Activated CD4-positive, alpha-beta T cell treated with anti-CD3 and anti-CD28 coated beads for 4 hours (primary cell): ENCODE data around the gene OPN1LW.
A peak's percentile ranks its signal among the peaks of the same experiment; 100 is the strongest.
"Not testable (repeated sequence)": the region's sequence is repeated elsewhere in the genome, so short reads cannot be mapped to it uniquely, and the experiment has no call there.

Experiments used
- DNase-seq, 2 donors: peaks; one replicate each; pipeline ENCODE4 v3.0.0-alpha.2; 2020

The OPN1LW gene

DNA sequence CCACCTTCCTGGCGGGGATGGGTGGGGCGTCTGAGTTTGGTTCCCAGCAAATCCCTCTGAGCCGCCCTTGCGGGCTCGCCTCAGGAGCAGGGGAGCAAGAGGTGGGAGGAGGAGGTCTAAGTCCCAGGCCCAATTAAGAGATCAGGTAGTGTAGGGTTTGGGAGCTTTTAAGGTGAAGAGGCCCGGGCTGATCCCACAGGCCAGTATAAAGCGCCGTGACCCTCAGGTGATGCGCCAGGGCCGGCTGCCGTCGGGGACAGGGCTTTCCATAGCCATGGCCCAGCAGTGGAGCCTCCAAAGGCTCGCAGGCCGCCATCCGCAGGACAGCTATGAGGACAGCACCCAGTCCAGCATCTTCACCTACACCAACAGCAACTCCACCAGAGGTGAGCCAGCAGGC, at the start of gene OPN1LW:
Gene OPN1LW, plus strand, starts transcription at position 234 of the 400 bp plus-strand sequence. Its CDS starts 41 bp downstream, at position 275.
- DNase-seq, result not testable (repeated sequence)

DNA sequence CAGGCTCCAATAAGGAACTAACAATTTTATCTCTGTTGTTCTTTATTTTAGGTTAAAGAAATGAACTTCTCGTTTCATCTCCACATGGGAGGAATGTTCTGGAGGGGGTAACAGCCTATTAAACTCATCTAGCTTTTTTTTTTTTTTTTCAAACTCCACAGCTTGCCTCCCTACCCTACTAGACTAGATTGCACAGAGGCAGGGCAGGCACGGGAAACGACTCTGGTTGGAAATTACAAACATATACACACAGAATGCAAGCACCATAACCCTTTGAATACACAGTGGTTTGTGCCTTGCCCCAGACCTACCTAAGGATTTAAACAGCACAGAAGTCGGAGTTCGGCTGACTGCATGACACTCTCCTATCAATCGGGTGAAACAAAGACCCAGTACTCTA, 49.2 kb upstream of the OPN1LW start:
- no peak for DNase-seq

DNA sequence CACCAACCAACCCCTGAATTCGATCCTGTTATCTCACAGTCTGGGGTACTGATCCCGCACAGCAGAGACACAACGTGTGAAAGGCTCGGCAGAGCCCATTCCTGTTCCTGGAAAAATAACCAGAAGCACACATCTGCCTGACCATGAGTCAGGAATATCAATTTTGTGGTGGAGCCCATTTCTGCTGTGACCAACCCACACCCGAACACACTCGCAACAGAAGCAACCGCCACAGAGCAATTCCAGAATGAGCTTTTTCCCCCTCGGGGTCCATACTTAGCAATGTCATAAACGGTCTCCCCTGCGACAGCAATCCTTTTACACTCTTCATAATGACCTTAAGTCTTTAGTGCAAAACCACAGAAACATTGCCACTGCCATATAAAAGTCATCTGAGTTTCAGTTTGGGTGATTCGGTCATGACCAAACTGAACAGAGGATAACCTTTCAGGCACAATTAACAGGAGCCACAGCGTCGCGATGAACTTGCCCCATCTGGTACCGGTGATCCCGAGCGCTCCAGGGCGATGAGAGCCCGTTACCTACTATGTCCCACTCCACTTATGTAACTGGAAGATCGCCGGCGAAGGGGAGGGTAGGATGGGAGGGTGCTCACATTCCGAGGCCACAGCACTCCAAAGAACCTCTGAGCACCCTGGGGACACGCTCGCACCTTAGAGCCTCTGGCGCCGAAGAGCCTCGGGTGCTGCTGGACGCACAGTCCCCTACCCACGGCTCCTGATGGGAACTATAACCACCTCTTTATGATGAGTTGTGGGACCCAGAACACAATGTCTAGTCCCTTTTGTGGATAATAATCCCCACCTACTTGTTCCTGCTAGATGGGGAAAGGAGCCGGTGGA, 47.7 kb upstream of the OPN1LW start:
- DNase-seq, result peak in 1 of 2 donors; percentile 8

DNA sequence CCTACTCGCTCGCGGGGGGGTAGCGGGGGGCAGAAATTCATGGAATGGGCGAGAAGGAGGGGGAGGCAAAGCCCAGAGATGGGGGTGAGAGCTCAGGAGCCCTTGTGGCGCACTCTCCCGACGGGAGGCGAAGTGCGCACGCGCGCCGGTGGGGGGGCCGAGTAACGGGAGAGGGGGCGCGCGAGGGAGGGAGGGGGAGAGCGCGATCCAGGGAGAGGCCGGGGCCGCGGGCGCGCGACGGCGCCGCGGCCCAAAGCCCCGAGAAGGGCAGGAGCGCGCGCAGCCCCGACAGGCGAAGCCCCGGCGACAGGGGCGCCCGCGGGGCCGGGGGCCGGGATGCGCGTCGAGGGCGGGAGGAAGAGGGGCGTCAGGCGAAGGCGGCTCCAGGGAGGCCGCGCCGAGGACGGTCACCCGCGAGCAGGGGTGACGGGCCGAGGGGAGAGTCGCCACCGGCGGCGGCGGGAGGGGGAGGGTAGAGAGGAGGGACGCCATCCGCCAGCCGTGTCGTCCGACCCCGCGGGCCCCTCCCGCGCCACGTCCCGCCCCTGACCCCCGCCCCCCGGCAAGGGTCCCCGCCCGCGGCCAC, 46.9 kb upstream of the OPN1LW start:
- DNase-seq, result peak; percentile 68 to 73

DNA sequence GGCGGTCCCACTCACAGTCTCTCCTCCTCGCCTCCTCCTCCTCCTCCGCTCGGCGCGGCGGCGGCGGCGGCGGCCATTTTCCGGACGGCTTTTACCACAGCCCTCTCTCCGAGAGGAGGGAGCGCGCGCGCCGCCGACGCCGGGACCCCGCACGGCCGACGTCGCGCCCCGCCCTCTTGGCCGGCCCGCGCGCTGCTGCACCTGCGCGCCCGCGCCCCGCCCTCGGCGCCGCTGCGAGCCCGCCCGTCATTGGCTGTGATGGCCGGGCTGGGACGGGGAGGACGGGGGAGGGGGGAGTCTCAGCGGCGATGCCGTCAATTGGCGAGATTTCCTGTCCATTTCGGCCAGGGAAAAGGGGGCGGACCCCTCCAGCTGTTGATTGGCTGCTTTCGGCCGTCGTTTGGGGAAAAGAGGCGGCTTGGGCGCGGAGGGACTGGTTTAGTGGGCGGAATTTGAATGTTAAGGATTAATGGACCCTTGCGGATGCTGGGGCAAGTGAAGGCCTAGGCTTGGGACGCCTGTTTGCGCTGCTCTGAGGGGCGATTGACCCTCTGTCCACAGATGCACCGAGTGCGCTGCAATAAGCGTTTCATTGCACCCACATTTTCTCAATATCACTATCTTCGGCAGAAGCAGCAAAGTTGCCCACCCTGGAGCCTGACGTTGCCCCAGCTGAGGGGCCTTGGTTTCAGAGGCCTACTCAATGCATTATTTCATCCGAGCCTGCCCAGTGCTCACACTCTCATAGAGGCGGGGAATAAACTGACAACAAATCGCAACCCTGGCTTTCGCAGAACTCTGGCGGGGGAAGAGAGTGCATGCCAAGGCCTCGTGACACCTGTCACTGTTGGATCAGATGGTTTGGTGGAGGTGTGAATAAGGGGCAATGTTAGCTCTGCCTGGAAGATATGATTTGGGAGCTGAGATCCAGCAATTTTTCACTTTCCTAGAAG, 46.2 kb upstream of the OPN1LW start, which contains the start of gene MECP2:
Gene MECP2, minus strand, starts transcription at position 129 of the 953 bp plus-strand sequence.
- peak; percentile 75 to 82 for DNase-seq

DNA sequence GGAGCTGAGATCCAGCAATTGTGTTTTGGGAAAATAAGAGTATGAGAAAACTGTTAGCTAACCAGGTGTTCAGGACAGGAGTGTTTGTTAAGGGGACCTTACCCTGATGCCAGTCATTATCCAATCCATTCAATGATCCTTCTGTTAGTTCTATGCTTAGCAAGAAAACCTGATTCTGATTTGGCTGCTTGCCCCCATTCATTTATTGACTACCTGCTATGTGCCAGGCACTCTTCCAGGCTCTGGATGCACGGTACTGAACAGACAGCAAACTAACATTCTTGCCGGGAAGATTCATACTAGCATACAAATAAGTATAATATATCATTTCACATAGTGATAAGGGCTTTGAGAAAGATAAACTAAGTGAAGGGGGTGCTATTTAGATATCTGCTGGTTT, 45.5 kb upstream of the OPN1LW start:
- DNase-seq, result no peak

DNA sequence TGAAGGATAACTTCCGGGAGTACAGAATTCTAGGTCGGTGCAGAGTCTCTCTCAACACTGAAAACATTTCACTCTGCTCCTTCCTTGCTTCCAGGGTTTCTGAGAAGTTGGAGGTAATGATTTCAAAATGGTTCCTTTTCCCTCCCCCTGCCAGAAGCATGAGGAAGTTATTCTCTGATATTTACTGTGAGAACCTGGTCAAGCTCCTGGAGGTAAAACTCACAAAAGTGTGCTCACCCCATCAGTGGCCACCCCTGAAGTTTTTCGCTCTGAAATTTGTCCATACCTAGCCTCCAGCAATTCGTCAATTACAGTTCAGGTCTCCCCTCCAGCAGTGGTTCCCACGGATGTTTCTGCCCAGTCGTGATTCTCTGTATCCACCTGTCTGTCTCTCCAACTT, 30.3 kb upstream of the OPN1LW start:
- DNase-seq, result no peak

DNA sequence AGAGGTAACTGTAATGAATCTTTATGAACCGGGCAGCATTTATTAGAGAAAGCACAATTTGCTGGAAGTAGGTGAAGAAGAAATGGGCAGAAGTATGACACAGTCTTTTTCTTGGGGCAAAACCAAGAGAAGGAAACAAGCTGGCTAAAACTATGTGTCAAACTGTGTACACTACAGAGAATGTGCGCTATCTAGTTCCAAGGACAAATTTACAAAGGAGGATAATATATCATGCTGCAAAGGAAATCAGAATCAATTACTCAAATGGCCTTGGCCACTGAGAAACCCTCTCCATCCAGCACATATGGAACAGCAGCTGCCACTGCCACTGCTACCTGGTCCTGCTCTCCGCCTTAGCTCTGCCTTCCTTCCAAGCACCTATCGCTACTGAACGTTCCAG, 29.4 kb upstream of the OPN1LW start:
- DNase-seq, result no peak

DNA sequence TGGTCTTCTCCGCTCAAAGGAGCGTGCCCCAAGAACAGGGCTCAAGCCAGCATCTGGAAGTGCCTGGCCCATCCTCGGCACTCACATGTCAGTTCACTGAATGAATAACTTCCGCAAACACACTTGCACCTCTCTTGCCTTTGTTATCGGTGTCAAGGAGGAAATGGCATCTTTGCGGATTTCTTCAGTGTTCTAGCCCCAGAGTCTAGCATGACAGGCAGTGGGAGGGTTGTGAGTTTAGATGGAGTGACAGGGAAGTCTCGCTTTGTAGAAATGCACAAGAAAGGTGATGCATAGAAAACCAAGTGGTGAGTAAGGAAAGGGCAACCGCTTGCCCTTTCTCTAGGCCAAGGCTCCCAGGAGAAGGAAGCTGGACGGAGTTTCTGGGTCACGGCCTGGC, 29.0 kb upstream of the OPN1LW start:
- no peak for DNase-seq

DNA sequence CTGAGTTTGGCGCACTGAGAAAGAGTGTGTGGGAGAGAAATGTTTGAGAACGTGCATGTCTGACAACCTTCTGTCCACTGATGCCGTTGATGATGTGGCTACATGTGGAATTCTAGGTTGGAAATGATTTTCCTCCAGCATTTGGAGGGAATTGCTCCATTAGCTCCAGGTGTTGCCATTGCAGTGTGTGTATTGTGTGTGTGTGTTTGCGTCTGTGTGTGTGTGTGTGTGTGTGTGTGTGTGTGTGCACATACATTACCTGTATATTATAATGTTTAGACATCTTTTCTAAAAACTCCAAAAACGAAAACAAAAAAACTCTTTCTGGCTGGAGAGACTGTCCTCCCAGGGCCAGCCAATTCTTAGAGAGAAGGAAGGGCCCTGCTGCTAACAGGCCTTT, 28.3 kb upstream of the OPN1LW start:
- no peak for DNase-seq

DNA sequence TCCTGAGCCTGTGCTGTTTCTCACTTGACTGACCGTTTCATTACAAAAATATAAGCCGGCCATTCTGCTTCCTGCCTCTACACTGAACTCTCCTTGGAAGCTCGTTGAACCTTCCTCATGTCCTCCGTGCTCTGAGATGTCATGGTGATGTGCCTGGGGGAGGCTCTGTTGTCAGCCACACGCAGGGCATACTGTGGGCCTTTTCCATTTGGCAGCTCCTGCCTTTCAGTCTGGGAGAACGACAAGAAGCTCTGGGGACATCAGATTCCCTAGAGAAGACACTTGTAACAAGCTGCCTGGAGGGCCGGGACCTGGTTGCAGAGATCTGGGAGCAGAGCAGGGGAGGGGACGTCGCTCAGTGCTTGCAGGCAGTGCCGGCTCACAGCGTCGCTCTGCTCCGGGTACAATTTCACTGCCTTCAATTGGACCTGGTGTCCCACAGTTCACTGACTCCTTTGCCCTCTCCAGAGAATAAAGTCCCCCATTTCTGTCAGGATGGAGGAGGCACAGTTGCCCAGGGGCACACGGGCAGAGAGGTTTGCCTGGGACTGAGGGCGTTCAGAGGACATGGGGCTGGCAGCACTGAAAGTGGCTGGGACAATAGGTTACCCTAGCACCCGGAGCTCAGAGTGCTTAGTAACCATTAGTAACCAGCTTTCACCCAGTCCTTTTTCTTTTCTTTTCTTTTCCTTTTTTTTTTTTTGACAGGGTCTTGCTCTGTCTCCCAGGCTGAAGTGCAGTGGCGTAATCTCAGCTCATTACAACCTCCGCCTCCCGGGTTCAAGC, 27.4 kb upstream of the OPN1LW start:
- DNase-seq, result no peak

DNA sequence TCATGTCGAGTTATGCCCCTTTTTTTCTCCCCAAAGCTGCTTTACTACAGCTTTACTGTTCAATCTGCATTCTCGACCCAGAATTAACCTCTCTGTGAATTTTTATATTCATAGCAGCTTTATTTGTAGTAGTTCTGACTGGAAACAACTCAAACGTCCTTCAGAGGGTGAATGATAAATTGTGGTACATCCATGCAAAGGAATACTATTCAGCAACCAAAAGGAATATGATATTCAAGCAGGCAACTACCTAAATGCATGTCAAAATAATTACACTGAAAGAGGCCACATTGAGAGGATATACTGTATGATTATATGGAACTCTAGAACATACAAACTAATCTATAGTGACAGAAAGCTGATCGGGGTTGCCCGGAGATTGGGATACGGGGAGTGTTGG, 26.5 kb upstream of the OPN1LW start:
- DNase-seq, result no peak

DNA sequence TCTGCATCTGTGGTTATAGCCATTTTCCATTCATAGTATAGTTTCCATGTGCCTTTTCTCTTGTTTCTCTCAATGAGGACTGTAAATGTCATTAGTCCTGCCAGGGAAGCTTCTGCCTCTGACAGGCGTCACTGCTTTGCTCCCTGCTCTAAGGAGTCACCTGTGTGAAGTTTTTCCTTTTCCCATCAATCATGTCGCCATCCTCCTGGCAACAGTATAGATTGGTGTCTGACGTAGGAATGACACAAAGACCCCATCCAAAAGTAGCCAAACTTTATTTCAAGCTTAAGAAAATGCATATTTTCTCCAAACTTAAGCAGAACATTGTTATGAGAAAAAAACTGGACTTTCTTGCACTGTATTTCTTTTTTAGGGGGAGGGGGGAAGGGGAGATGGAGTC, 23.5 kb upstream of the OPN1LW start:
- DNase-seq, result no peak

DNA sequence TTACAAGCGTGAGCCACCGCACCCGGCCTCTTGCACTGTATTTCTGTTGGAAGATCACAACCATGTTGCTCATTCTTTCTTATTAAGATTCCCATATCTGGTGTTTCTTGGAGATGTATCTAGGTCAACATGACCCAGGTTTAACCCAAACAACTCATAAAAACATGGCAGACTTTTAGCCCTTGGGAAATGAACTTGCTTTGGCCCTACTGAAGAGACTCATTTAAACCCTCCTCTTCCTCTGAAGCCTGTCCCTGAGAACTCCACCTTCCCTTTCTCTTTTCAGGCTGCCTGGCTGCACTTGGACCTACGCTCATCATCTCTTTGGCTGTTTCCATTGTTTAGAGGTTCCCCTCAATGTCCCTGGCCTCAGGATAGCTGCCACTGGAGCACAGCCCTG, 22.8 kb upstream of the OPN1LW start:
- DNase-seq, result no peak

DNA sequence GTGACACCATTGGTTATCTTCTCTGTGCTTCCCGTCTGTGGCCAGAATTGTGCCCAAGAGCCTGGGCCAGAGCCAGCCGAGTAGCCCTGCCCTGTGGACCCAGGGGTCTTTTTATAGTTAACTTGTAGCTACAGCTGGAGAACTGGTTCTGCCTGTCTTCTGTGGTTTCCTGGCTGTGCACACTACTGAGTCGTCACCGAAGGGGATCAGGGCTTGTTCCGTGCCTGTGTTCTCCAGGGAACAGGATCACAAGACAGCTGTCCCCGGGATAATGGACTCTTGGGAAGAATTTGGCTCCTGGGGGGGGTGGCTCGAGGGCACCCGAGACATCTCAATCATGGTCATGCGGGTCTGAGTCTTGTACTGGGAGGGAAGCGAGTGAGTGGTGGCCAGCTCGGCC, 22.1 kb upstream of the OPN1LW start:
- DNase-seq, result no peak

DNA sequence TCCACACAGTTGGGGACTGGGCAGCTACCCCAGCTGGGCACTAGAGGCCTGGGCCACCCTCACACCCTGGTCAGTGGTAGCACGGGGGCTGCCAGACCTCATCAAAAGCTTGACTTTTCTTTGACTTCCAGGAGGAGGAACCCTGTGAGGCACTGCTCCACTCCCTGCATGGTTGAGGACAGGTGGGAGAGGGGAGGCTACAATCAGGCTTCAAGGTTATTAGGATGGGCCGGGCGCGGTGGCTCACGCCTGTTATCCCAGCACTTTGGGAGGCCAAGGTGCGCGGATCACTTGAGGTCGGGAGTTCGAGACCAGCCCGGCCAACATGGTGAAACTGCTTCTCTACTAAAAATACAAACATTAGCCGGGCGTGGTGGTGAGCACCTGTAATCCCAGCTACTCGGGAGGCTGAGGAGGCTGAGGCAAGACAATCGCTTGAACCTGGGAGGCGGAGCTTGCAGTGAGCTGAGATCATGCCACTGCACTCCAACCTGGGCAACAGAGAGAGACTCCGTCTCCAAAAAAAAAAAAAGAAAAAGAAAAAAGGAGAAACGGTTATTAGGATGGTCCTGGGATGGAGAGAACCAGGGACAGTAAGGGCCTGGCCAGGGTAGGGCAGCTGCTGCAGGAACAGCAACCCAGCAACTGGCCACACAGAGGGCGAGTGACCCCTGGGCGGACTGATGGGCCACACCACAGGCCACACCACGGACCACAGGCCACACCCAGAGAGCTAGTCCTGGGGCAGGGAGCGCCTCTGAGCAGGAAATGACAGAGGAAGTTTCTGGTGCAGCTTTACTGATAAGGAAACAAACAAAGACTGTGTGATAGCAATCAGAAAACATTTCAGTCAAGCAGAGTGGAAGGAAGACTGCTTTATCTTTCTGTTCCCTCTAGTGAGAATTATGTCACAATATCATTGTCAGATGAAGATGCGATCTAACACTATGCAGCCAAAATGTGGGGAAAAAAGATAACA, 20.5 kb upstream of the OPN1LW start:
- peak in 1 of 2 donors; percentile 21 for DNase-seq

DNA sequence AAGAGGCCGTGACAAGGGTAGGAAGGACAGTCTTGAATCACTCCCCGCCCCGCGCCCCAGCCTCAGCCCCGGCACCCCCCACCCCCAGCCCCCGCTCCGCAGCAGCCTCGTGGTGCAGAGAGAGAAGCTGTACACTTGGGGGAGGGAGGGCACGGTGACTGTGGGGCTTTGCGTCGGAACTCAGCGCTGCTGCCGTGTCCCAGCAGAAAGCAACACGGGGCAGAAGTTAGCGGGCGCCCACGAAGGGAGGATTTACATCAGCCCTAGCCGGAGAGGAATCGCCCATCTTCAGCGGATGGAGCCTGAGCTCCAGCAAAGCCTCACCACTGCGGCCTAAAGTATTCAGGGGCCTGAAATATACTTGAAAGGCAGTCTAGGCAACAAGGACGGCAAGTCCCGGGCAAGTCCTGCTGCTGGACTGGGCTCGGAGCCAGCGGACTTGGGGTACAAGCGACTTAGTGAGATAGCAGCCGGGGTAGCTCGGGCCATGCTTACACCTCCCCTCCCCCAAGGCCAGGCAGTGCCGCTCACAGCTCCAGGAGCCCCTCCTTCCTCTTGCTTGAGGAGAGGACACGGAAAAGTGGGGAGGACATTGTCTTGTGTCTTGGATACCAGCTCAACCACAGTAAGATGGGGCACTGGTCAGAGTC, 18.5 kb upstream of the OPN1LW start:
- DNase-seq, result no peak

DNA sequence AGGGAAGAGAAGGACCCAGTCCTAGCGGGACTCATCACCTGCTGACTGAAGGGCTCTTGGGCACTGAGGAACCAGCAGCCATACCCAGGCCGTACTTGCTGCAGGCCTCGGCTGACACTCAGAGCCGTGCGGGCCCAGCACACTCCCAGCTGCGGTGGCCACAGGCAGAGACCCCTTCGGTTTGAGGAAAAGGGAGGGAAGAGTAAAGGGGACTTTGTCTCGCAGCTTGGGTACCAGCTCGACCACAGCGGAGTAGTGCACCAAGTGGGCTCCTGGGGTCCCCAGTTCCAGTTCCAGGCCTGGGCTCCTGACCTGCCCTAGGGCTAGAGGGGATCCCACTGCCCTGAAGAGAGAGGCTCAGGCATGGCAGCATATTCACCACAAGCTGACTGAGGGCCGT, 17.9 kb upstream of the OPN1LW start:
- no peak for DNase-seq

DNA sequence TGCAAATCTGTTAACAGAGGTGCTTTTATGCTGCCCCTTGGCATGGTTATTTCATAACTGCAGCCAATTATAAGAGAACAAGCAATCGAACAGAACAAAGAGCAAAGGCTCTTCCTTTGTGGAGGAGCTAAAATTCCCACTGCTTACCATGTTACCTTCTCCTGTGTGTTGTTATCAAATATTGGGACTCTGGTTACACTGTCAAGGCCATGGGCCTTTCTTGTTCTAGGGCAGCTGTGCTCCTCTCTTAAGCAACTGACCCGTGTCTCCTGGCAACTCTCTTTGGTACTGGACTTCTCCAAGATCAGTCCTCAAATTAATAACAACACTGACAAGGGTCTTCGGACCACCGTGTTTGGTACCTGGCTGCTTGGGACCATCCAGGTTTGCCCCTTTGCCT, 12.1 kb upstream of the OPN1LW start:
- no peak for DNase-seq

DNA sequence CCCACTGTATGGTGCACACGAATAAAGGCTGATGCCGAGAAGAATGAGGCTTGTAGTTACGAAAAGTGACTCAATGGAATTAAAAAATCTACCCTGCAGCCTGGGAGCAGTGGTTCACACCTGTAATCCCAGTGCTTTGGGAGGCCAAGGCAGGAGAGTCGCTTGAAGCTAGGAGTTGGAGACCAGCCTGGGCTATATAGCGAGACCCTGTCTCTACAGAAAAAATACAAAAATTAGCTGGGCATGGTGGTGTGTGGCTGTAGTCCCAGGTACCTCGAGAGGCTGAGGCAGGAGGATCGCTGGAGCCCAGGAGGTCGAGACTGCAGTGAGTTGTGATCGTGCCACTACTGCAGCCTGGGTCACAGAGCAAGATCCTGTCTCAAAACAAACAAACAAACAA, 11.7 kb upstream of the OPN1LW start:
- DNase-seq, result no peak
